GM12878 (cell line): Measurements from ENCODE around the gene FKBP3. TPM values are rescaled to one million over a fixed set of nuclear protein-coding genes. Genes with fewer than 3 reads are reported as not detected.

ENCODE experiments used
- ATAC-seq: fragments of 200-7000 bp; cut with Tn5 transposase; 3 replicates; pipeline ENCODE4 v1.9.1; 2020; ENCODE audit warnings: mild to moderate bottlenecking, moderate library complexity
- BruUV-seq: library from RNA; stranded (reverse); fragments of 400-500 nt; replicated peaks from 2 replicates; lab custom pipeline; 2021; lab: Mats Ljungman, UMichigan
- CTCF ChIA-PET: fragments of 300-600 bp; sonication (Branson Sonifier 250); formaldehyde crosslinking; extraction: SDS; loops from one replicate; lab custom pipeline; 2021; ENCODE audit warnings: inconsistent platforms; lab: Yijun Ruan, JAX
- POLR2A ChIA-PET: fragments of 350-600 bp; formaldehyde crosslinking; extraction: SDS; loops from one replicate; lab custom pipeline; 2021; ENCODE audit warnings: inconsistent platforms; lab: Charles Lee
- RAD21 ChIA-PET: fragments of 300-600 bp; sonication (Branson Sonifier 250); formaldehyde crosslinking; loops from one replicate; lab custom pipeline; 2023; ENCODE audit warnings: antibody characterized with exemption; ENCODE audit not compliant: unreplicated experiment; lab: Charles Lee
- SMC1A ChIA-PET: fragments of 300-600 bp; sonication (Branson Sonifier 250); formaldehyde crosslinking; loops from one replicate; lab custom pipeline; 2023; ENCODE audit not compliant: unreplicated experiment, uncharacterized antibody; lab: Charles Lee
- DNase-seq: peaks from one replicate; pipeline ENCODE4 v3.0.0-alpha.2; 2011; ENCODE audit warnings: low read depth, low spot score
- FAIRE-seq: peaks from 3 replicates; lab custom pipeline; 2011; peaks lifted over from hg19 to GRCh38; lab: Jason Lieb, UNC
- H2AFZ ChIP-seq: 2 replicates; pipeline ENCODE4 v1.6.0; 2011; ENCODE audit warnings: low read depth, low read length, control low read depth; ENCODE audit not compliant: control insufficient read depth
- H3K27ac ChIP-seq: 2 replicates; pipeline ENCODE4 v1.5.1; 2011; ENCODE audit warnings: control low read depth; ENCODE audit not compliant: control insufficient read depth, insufficient read depth
- H3K27me3 ChIP-seq, 2 experiments: replicated peaks in 1 of 2; 2 replicates each; pipeline versions ENCODE4 v1.6.0 to v1.6.1; 2011; ENCODE audit warnings: low read length in 1 of 2; ENCODE audit not compliant: control insufficient read depth in 2 of 2, insufficient read depth in 2 of 2
- H3K36me3 ChIP-seq, 2 experiments: 2 replicates each; pipeline ENCODE4 v1.5.1; 2011; ENCODE audit warnings: low read length in 1 of 2; ENCODE audit not compliant: control insufficient read depth in 2 of 2, insufficient read depth in 2 of 2
- H3K4me1 ChIP-seq: 2 replicates; pipeline ENCODE4 v1.6.1; 2011; ENCODE audit warnings: mild to moderate bottlenecking, low read length, moderate library complexity, mixed read lengths; ENCODE audit not compliant: control insufficient read depth, insufficient read depth
- H3K4me2 ChIP-seq: 2 replicates; pipeline ENCODE4 v1.6.0; 2011; ENCODE audit warnings: control low read depth; ENCODE audit not compliant: control insufficient read depth, insufficient read depth
- H3K4me3 ChIP-seq: fragments of 200-600 bp; sonication (generic); 2 replicates; pipeline ENCODE4 v1.5.1; 2016
- H3K79me2 ChIP-seq: 2 replicates; pipeline ENCODE4 v1.6.0; 2011; ENCODE audit warnings: low read length; ENCODE audit not compliant: control insufficient read depth, insufficient read depth
- H3K9ac ChIP-seq: 2 replicates; pipeline ENCODE4 v1.8.0; 2011; ENCODE audit warnings: low read length, control low read depth, mixed read lengths; ENCODE audit not compliant: control insufficient read depth, insufficient read depth
- H3K9me3 ChIP-seq: replicated peaks from 3 replicates; pipeline ENCODE4 v1.5.1; 2011; ENCODE audit warnings: mild to moderate bottlenecking, low read length; ENCODE audit not compliant: control insufficient read depth, insufficient read depth
- H4K20me1 ChIP-seq: 2 replicates; pipeline ENCODE4 v1.6.0; 2011; ENCODE audit not compliant: control insufficient read depth, insufficient read depth
- FOXK2 ChIP-seq: fragments of 450-650 bp; IDR thresholded peaks from 2 replicates; pipeline ENCODE4 v1.6.1; 2017; ENCODE audit warnings: mild to moderate bottlenecking, moderate library complexity
- GATAD2B ChIP-seq: fragments of 450-650 bp; conservative IDR thresholded peaks from 2 replicates; pipeline ENCODE4 v1.6.1; 2017; ENCODE audit warnings: low read depth, mild to moderate bottlenecking, moderate library complexity
- IRF4 ChIP-seq: IDR thresholded peaks from 2 replicates; pipeline ENCODE4 v1.6.1; 2011; ENCODE audit warnings: low read depth, low read length
- KAT2A ChIP-seq: conservative IDR thresholded peaks from 2 replicates; pipeline ENCODE4 v1.6.1; 2011; ENCODE audit warnings: low read depth, low read length; ENCODE audit not compliant: control insufficient read depth
- MTA3 ChIP-seq: IDR thresholded peaks from 2 replicates; pipeline ENCODE4 v1.6.1; 2012; ENCODE audit warnings: low read length, inconsistent platforms, borderline replicate concordance
- MYB ChIP-seq: fragments of 150-350 bp; IDR thresholded peaks from 2 replicates; pipeline ENCODE4 v1.6.1; 2014; ENCODE audit warnings: mild to moderate bottlenecking, low read depth, low read length, borderline replicate concordance
- RAD21 ChIP-seq: IDR thresholded peaks from 2 replicates; pipeline ENCODE4 v1.6.1; 2011; ENCODE audit warnings: mild to moderate bottlenecking, low read depth, low read length, moderate library complexity; ENCODE audit not compliant: insufficient read depth
- SUZ12 ChIP-seq: fragments of 200-600 bp; sonication (generic); IDR thresholded peaks from one replicate; pipeline ENCODE4 v1.6.1; 2018; ENCODE audit warnings: antibody characterized with exemption, mild to moderate bottlenecking; ENCODE audit not compliant: unreplicated experiment
- TAF1 ChIP-seq: IDR thresholded peaks from 2 replicates; pipeline ENCODE4 v1.6.1; 2011; ENCODE audit warnings: mild to moderate bottlenecking, low read depth, low read length, borderline replicate concordance
- WGBS: methylation state at CpG from one replicate; pipeline ENCODE4 v1.1.6; 2016; ENCODE audit warnings: low lambda C conversion rate; ENCODE audit not compliant: insufficient replicate concordance, insufficient coverage; ENCODE audit errors: missing lambda C conversion rate; 5-methylcytosine and 5-hydroxymethylcytosine counted together
- in situ Hi-C: fragments of 300-500 bp; cut with MboI; formaldehyde crosslinking; loops from 9 replicates; pipeline ENCODE4 v1.14.3; 2018; ENCODE audit warnings: mixed read lengths
- intact Hi-C: fragments of 100-400 bp; cut with micrococcal nuclease; formaldehyde crosslinking; loops from one replicate; pipeline ENCODE4 v1.14.2; 2022; ENCODE audit not compliant: unreplicated experiment
- polyA plus RNA-seq, 11 experiments: library from polyadenylated mRNA; depleted of rRNA in 4 of 11; unstranded in 6 of 11; stranded (reverse) in 5 of 11; fragments of >200 nt; fragmentation: Nextera tagmentation in 4 of 11; fragmentation: Illumina TruSeq in 1 of 11; extraction: Ambion mirVana in 4 of 11; extraction: Trizol in 1 of 11; gene quantifications; 1 replicate in 1 of 11; 2 replicates in 10 of 11; pipeline versions ENCODE4 v1.2.1 to v1.2.3, GENCODE V29; 2011 to 2016; ENCODE audit warnings: inconsistent platforms in 2 of 11, missing spikeins in 2 of 11, low read depth in 1 of 11
- total RNA-seq, 4 experiments: library from RNA; depleted of rRNA in 3 of 4; stranded (reverse); fragments of >200 nt in 3 of 4; fragmentation: Illumina TruSeq in 1 of 4; extraction: Trizol in 1 of 4; gene quantifications; 2 replicates each; pipeline versions ENCODE4 v1.2.1 to v1.2.3, GENCODE V29; 2013 to 2021
- TF ChIP-seq, protein P1 (sequence below): fragments of 450-650 bp; IDR thresholded peaks from 2 replicates; pipeline ENCODE4 v1.6.1; 2017; ENCODE audit warnings: borderline replicate concordance
- TF ChIP-seq, protein P2 (sequence below): fragments of 450-650 bp; IDR thresholded peaks from 2 replicates; pipeline ENCODE4 v1.6.1; 2018; ENCODE audit warnings: mild to moderate bottlenecking, low read depth, moderate library complexity; ENCODE audit not compliant: partially characterized antibody
- TF ChIP-seq, protein P3 (sequence below): fragments of 150-350 bp; IDR thresholded peaks from 2 replicates; pipeline ENCODE4 v1.6.1; 2016; ENCODE audit warnings: low read depth, low read length
- TF ChIP-seq, protein P4 (sequence below): fragments of 450-650 bp; IDR thresholded peaks from 2 replicates; pipeline ENCODE4 v1.6.1; 2017; ENCODE audit warnings: mild to moderate bottlenecking, moderate library complexity

FKBP3 gene
- total and polyA plus RNA-seq, 10 of the 15 experiments (the other 5 are each of a cell fraction or from before 2014, with no cell fraction given), result 67.2 to 218 (median 129) TPM

DNA sequence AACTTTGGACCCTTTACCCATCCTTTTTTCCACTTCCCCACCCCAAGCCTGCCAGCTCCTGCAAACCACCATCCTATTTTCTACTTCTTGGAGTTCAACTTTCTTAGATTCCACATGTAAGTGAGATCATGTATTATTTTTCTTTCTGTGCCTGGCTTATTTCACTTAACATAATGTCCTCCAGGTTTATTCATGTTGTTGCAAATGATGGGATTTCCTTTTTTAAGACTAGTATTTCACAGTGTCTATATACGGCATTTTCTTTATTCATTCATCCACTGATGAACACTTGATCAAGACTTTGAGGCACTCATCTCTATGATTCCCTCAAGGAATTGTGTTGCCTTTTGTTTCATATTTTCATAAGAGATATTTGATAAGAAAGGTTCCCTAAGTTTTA, 56.0 kb downstream of the FKBP3 start:
- ATAC-seq (no peak), FAIRE-seq (no peak), DNase-seq (no peak)
- ChIA-PET POLR2A (no interaction called here), RAD21 (no interaction called here), CTCF (interaction anchor here (0.7 kb wide), 1 partner anchor 196 kb away, joined by 3 read pairs; no protein-coding TSS in a partner anchor), SMC1A (interaction anchor here (0.6 to 1.2 kb wide), 3 partner anchors 20 to 67 kb away, joined by 3 read pairs; no protein-coding TSS in a partner anchor)
- H3K27ac ChIP-seq, result no peak overlapping the region
- no peak overlapping the region for H3K4me3 ChIP-seq
- in situ Hi-C loops, result no loop called here
- no peaks in the 10 kb centered on the region for H3K79me2 ChIP-seq
- H4K20me1 ChIP-seq, result no peaks in the 10 kb centered on the region
- no TSS peak for BruUV-seq
- intact Hi-C loops, result no loop called here
- no peaks in the 10 kb centered on the region for H3K36me3 ChIP-seq
- no peaks in the 10 kb centered on the region for H3K9me3 ChIP-seq
- no peaks in the 10 kb centered on the region for H3K4me1 ChIP-seq
- no peaks in the 10 kb centered on the region for H3K27me3 ChIP-seq
- H2AFZ ChIP-seq, result no peak overlapping the region
- no peak overlapping the region for H3K9ac ChIP-seq
- no peak overlapping the region for H3K4me2 ChIP-seq
- WGBS, result 100% methylated on average over 1 of the region's 1 CpG
- TF ChIP-seq, protein P1, sequence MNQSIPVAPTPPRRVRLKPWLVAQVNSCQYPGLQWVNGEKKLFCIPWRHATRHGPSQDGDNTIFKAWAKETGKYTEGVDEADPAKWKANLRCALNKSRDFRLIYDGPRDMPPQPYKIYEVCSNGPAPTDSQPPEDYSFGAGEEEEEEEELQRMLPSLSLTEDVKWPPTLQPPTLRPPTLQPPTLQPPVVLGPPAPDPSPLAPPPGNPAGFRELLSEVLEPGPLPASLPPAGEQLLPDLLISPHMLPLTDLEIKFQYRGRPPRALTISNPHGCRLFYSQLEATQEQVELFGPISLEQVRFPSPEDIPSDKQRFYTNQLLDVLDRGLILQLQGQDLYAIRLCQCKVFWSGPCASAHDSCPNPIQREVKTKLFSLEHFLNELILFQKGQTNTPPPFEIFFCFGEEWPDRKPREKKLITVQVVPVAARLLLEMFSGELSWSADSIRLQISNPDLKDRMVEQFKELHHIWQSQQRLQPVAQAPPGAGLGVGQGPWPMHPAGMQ, result no peak
- TF ChIP-seq FOXK2 (no peak), IRF4 (no peak), MYB (no peak), SUZ12 (no peak), TAF1 (no peak), MTA3 (no peak), GATAD2B (no peak), KAT2A (no peak), RAD21 (no peak)
- TF ChIP-seq, protein P2, sequence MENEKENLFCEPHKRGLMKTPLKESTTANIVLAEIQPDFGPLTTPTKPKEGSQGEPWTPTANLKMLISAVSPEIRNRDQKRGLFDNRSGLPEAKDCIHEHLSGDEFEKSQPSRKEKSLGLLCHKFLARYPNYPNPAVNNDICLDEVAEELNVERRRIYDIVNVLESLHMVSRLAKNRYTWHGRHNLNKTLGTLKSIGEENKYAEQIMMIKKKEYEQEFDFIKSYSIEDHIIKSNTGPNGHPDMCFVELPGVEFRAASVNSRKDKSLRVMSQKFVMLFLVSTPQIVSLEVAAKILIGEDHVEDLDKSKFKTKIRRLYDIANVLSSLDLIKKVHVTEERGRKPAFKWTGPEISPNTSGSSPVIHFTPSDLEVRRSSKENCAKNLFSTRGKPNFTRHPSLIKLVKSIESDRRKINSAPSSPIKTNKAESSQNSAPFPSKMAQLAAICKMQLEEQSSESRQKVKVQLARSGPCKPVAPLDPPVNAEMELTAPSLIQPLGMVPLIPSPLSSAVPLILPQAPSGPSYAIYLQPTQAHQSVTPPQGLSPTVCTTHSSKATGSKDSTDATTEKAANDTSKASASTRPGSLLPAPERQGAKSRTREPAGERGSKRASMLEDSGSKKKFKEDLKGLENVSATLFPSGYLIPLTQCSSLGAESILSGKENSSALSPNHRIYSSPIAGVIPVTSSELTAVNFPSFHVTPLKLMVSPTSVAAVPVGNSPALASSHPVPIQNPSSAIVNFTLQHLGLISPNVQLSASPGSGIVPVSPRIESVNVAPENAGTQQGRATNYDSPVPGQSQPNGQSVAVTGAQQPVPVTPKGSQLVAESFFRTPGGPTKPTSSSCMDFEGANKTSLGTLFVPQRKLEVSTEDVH, result no peak
- TF ChIP-seq, protein P3, sequence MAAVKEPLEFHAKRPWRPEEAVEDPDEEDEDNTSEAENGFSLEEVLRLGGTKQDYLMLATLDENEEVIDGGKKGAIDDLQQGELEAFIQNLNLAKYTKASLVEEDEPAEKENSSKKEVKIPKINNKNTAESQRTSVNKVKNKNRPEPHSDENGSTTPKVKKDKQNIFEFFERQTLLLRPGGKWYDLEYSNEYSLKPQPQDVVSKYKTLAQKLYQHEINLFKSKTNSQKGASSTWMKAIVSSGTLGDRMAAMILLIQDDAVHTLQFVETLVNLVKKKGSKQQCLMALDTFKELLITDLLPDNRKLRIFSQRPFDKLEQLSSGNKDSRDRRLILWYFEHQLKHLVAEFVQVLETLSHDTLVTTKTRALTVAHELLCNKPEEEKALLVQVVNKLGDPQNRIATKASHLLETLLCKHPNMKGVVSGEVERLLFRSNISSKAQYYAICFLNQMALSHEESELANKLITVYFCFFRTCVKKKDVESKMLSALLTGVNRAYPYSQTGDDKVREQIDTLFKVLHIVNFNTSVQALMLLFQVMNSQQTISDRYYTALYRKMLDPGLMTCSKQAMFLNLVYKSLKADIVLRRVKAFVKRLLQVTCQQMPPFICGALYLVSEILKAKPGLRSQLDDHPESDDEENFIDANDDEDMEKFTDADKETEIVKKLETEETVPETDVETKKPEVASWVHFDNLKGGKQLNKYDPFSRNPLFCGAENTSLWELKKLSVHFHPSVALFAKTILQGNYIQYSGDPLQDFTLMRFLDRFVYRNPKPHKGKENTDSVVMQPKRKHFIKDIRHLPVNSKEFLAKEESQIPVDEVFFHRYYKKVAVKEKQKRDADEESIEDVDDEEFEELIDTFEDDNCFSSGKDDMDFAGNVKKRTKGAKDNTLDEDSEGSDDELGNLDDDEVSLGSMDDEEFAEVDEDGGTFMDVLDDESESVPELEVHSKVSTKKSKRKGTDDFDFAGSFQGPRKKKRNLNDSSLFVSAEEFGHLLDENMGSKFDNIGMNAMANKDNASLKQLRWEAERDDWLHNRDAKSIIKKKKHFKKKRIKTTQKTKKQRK, result no peak
- TF ChIP-seq, protein P4, sequence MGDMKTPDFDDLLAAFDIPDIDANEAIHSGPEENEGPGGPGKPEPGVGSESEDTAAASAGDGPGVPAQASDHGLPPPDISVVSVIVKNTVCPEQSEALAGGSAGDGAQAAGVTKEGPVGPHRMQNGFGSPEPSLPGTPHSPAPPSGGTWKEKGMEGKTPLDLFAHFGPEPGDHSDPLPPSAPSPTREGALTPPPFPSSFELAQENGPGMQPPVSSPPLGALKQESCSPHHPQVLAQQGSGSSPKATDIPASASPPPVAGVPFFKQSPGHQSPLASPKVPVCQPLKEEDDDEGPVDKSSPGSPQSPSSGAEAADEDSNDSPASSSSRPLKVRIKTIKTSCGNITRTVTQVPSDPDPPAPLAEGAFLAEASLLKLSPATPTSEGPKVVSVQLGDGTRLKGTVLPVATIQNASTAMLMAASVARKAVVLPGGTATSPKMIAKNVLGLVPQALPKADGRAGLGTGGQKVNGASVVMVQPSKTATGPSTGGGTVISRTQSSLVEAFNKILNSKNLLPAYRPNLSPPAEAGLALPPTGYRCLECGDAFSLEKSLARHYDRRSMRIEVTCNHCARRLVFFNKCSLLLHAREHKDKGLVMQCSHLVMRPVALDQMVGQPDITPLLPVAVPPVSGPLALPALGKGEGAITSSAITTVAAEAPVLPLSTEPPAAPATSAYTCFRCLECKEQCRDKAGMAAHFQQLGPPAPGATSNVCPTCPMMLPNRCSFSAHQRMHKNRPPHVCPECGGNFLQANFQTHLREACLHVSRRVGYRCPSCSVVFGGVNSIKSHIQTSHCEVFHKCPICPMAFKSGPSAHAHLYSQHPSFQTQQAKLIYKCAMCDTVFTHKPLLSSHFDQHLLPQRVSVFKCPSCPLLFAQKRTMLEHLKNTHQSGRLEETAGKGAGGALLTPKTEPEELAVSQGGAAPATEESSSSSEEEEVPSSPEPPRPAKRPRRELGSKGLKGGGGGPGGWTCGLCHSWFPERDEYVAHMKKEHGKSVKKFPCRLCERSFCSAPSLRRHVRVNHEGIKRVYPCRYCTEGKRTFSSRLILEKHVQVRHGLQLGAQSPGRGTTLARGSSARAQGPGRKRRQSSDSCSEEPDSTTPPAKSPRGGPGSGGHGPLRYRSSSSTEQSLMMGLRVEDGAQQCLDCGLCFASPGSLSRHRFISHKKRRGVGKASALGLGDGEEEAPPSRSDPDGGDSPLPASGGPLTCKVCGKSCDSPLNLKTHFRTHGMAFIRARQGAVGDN, result no peak
